Esophagus squamous epithelium (tissue), 4 donors: ENCODE data around the gene YIPF1.

ENCODE experiments used
- POLR2A ChIP-seq, 4 donors: fragments of 450-650 bp; IDR thresholded peaks; one replicate each; pipeline ENCODE4 v1.6.1; 2017; ENCODE audit warnings: antibody characterized with exemption in 4 of 4, mild to moderate bottlenecking in 4 of 4, moderate library complexity in 3 of 4
- TF ChIP-seq, protein P1 (sequence below), 6 experiments: fragments of 450-650 bp in 4 of 6; fragments of 200-600 bp in 2 of 6; sonication (generic) in 2 of 6; IDR thresholded peaks; one replicate each; pipeline ENCODE4 v1.5.1; 2016 to 2019; ENCODE audit warnings: antibody characterized with exemption in 6 of 6, mild to moderate bottlenecking in 4 of 6, moderate library complexity in 4 of 6

- TF ChIP-seq, protein P1, sequence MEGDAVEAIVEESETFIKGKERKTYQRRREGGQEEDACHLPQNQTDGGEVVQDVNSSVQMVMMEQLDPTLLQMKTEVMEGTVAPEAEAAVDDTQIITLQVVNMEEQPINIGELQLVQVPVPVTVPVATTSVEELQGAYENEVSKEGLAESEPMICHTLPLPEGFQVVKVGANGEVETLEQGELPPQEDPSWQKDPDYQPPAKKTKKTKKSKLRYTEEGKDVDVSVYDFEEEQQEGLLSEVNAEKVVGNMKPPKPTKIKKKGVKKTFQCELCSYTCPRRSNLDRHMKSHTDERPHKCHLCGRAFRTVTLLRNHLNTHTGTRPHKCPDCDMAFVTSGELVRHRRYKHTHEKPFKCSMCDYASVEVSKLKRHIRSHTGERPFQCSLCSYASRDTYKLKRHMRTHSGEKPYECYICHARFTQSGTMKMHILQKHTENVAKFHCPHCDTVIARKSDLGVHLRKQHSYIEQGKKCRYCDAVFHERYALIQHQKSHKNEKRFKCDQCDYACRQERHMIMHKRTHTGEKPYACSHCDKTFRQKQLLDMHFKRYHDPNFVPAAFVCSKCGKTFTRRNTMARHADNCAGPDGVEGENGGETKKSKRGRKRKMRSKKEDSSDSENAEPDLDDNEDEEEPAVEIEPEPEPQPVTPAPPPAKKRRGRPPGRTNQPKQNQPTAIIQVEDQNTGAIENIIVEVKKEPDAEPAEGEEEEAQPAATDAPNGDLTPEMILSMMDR (IDR thresholded peaks at IDR 0.05) = no peak
- no peak for TF ChIP-seq POLR2A (IDR thresholded peaks at IDR 0.05)
Measured at GRCh38 chr1:53929246-53929960, 39.8 kb upstream of the YIPF1 start.
